K562 (cell line): ENCODE measurements around the gene HMCN1. TPM values are rescaled to one million over a fixed set of nuclear protein-coding genes. Genes with fewer than 3 reads are reported as not detected.

Experiments
- ATAC-seq: fragments of 200-7000 bp; cut with Tn5 transposase; 3 replicates; pipeline ENCODE4 v1.9.1; 2020; ENCODE audit warnings: moderate library complexity
- BruUV-seq: library from RNA; stranded (reverse); fragments of 400-500 nt; replicated peaks from 2 replicates; lab custom pipeline; 2021; lab: Mats Ljungman, UMichigan
- CTCF ChIA-PET: fragments of 300-600 bp; formaldehyde crosslinking; extraction: SDS; loops from one replicate; lab custom pipeline; 2021; ENCODE audit warnings: low intra/inter-chr PET ratio; lab: Yijun Ruan, JAX
- POLR2A ChIA-PET: fragments of 300-600, 350-650 bp; sonication (Branson Sonifier 250); formaldehyde crosslinking; extraction: SDS; loops from one replicate; lab custom pipeline; 2021; ENCODE audit warnings: antibody characterized with exemption, inconsistent platforms; lab: Yijun Ruan, JAX
- DNase-seq, 4 experiments: peaks; one replicate each; pipeline versions ENCODE4 v3.0.0 to v3.0.0-alpha.2; 2011 to 2018; ENCODE audit warnings: low spot score in 3 of 4, mixed read lengths in 3 of 4; ENCODE audit errors: extremely low read depth in 1 of 4
- FAIRE-seq: peaks from 2 replicates; lab custom pipeline; 2011; peaks lifted over from hg19 to GRCh38; lab: Jason Lieb, UNC
- H2AFZ ChIP-seq: 2 replicates; pipeline ENCODE4 v1.6.0; 2011; ENCODE audit warnings: low read depth, low read length, control low read depth, inconsistent platforms
- H3K27ac ChIP-seq: fragments of 200-600 bp; 3 replicates; pipeline ENCODE4 v1.8.0; 2011; ENCODE audit warnings: low read depth, mild to moderate bottlenecking, control low read depth, inconsistent platforms, low read length, moderate library complexity, mixed read lengths; ENCODE audit errors: extremely low read depth
- H3K27me3 ChIP-seq, 2 experiments: fragments of 300-600 bp in 1 of 2; 2 replicates in 1 of 2; 3 replicates in 1 of 2; pipeline versions ENCODE4 v1.6.0 to v1.8.0; 2011; ENCODE audit warnings: inconsistent platforms in 2 of 2, low read length in 2 of 2, mild to moderate bottlenecking in 1 of 2, mixed read lengths in 1 of 2, moderate library complexity in 1 of 2; ENCODE audit not compliant: control insufficient read depth in 2 of 2, insufficient read depth in 2 of 2
- H3K36me3 ChIP-seq: fragments of 300-600 bp; 3 replicates; pipeline ENCODE4 v1.8.0; 2011; ENCODE audit warnings: mild to moderate bottlenecking, low read length, inconsistent platforms; ENCODE audit not compliant: control insufficient read depth, insufficient read depth
- H3K4me1 ChIP-seq, 2 experiments: fragments of 200-600 bp in 1 of 2; replicated peaks in 1 of 2; 2 replicates in 1 of 2; 3 replicates in 1 of 2; pipeline versions ENCODE4 v1.5.1 to v1.8.0; 2011; ENCODE audit warnings: inconsistent platforms in 2 of 2, low read length in 2 of 2, mild to moderate bottlenecking in 1 of 2, mixed read lengths in 1 of 2, moderate library complexity in 1 of 2; ENCODE audit not compliant: control insufficient read depth in 2 of 2, insufficient read depth in 2 of 2
- H3K4me2 ChIP-seq: 2 replicates; pipeline ENCODE4 v1.6.1; 2011; ENCODE audit warnings: low read length, control low read depth, inconsistent platforms, mixed read lengths; ENCODE audit not compliant: insufficient read depth
- H3K4me3 ChIP-seq: fragments of 200-600 bp; sonication (generic), shearing (Covaris generic); 2 replicates; pipeline ENCODE4 v1.5.1; 2016; ENCODE audit warnings: control low read depth, inconsistent platforms
- H3K79me2 ChIP-seq: fragments of 200-600 bp; 3 replicates; pipeline ENCODE4 v1.8.0; 2011; ENCODE audit warnings: low read length, inconsistent platforms; ENCODE audit not compliant: control insufficient read depth, insufficient read depth
- H3K9ac ChIP-seq, 2 experiments: 2 replicates each; pipeline versions ENCODE4 v1.6.0 to v1.6.1; 2011; ENCODE audit warnings: low read depth in 2 of 2, low read length in 2 of 2, control low read depth in 1 of 2, inconsistent platforms in 1 of 2, mild to moderate bottlenecking in 1 of 2, mixed read lengths in 1 of 2; ENCODE audit not compliant: insufficient read depth in 1 of 2
- H3K9me1 ChIP-seq: one replicate; pipeline ENCODE4 v1.6.0; 2011; ENCODE audit warnings: inconsistent platforms, mild to moderate bottlenecking, low read length, moderate library complexity; ENCODE audit not compliant: control insufficient read depth, insufficient read depth
- H3K9me3 ChIP-seq: replicated peaks from 2 replicates; pipeline ENCODE4 v1.5.1; 2011; ENCODE audit warnings: low read depth, low read length, inconsistent platforms; ENCODE audit not compliant: control insufficient read depth, insufficient read depth
- H4K20me1 ChIP-seq: replicated peaks from 2 replicates; pipeline ENCODE4 v1.6.1; 2011; ENCODE audit warnings: low read length, inconsistent platforms, mixed read lengths; ENCODE audit not compliant: control insufficient read depth, insufficient read depth
- BHLHE40 ChIP-seq: IDR thresholded peaks from 2 replicates; pipeline ENCODE4 v1.6.1; 2011; ENCODE audit warnings: low read length, improper control_type of control experiment
- C11orf30 ChIP-seq: fragments of 450-650 bp; IDR thresholded peaks from 2 replicates; pipeline ENCODE4 v1.6.1; 2016; ENCODE audit warnings: low read depth, mild to moderate bottlenecking
- ILK ChIP-seq: fragments of 450-650 bp; IDR thresholded peaks from 2 replicates; pipeline ENCODE4 v1.6.1; 2016; ENCODE audit warnings: missing genetic modification characterization, low read depth, mild to moderate bottlenecking, missing compliant biosample characterization, moderate library complexity, borderline replicate concordance
- MAFG ChIP-seq: fragments of 450-650 bp; conservative IDR thresholded peaks from 2 replicates; pipeline ENCODE4 v1.6.1; 2016; ENCODE audit warnings: missing genetic modification characterization, missing compliant biosample characterization
- NFE2 ChIP-seq: IDR thresholded peaks from 2 replicates; pipeline ENCODE4 v1.6.1; 2014; ENCODE audit warnings: antibody characterized with exemption, low read depth
- NFE2L1 ChIP-seq: fragments of 450-650 bp; IDR thresholded peaks from 2 replicates; pipeline ENCODE4 v1.6.1; 2016; ENCODE audit warnings: missing genetic modification characterization, low read depth, mild to moderate bottlenecking, missing compliant biosample characterization, moderate library complexity, borderline replicate concordance
- PRPF4 ChIP-seq: fragments of 200-400 bp; formaldehyde crosslinking; IDR thresholded peaks from one replicate; pipeline ENCODE4 v1.6.1; 2017; ENCODE audit warnings: low read length, low read depth, mild to moderate bottlenecking; ENCODE audit not compliant: insufficient read depth, poor library complexity, severe bottlenecking
- SPI1 ChIP-seq: IDR thresholded peaks from 2 replicates; pipeline ENCODE4 v1.6.1; 2011; ENCODE audit warnings: low read depth, low read length, control low read depth, borderline replicate concordance
- ZNF316 ChIP-seq: fragments of 450-650 bp; IDR thresholded peaks from 2 replicates; pipeline ENCODE4 v1.6.1; 2016
- ZNF668 ChIP-seq: fragments of 250-450 bp; sonication (Bioruptor Pico); IDR thresholded peaks from 2 replicates; pipeline ENCODE4 v1.8.0; 2022; ENCODE audit warnings: mild to moderate bottlenecking, inconsistent platforms
- in situ Hi-C: fragments of 300-500 bp; cut with MboI; formaldehyde crosslinking; loops from 4 replicates; pipeline ENCODE4 v1.15.0; 2018; ENCODE audit warnings: inconsistent platforms, mixed read lengths
- intact Hi-C: fragments of 100-400 bp; cut with micrococcal nuclease; formaldehyde crosslinking; loops from 2 replicates; pipeline ENCODE4 v1.14.2; 2022
- polyA plus RNA-seq, 8 experiments: library from polyadenylated mRNA; depleted of rRNA in 4 of 8; stranded (reverse) in 5 of 8; unstranded in 3 of 8; fragments of >200 nt; fragmentation: Nextera tagmentation in 2 of 8; fragmentation: Illumina TruSeq in 1 of 8; extraction: Ambion mirVana in 2 of 8; extraction: Trizol in 1 of 8; gene quantifications; 2 replicates each; pipeline versions ENCODE4 v1.2.1 to v1.2.3, GENCODE V29; 2011 to 2014; ENCODE audit warnings: inconsistent platforms in 1 of 8, missing spikeins in 1 of 8
- total RNA-seq, 7 experiments: library from RNA; depleted of rRNA in 6 of 7; stranded (reverse); fragments of >200 nt in 6 of 7; fragmentation: Illumina TruSeq in 2 of 7; extraction: Trizol in 2 of 7; gene quantifications; 2 replicates each; pipeline versions ENCODE4 v1.2.1 to v1.2.3, GENCODE V29; 2011 to 2021; ENCODE audit warnings: low replicate concordance in 1 of 7
- TF ChIP-seq, protein P1 (sequence below), 2 experiments: fragments of 450-650 bp in 1 of 2; sonication (generic) in 1 of 2; formaldehyde crosslinking in 1 of 2; IDR thresholded peaks; 2 replicates each; pipeline versions ENCODE4 v1.7.1 to v1.9.0; 2016 to 2022; ENCODE audit warnings: inconsistent platforms in 1 of 2, mild to moderate bottlenecking in 1 of 2, missing genetic modification reagents in 1 of 2
- TF ChIP-seq, protein P2 (sequence below), 3 experiments: IDR thresholded peaks in 2 of 3; conservative IDR thresholded peaks in 1 of 3; 2 replicates each; pipeline ENCODE4 v1.5.1; 2011 to 2012; ENCODE audit warnings: low read length in 3 of 3, mild to moderate bottlenecking in 3 of 3, control low read depth in 2 of 3, improper control_type of control experiment in 1 of 3, inconsistent platforms in 1 of 3, low read depth in 1 of 3, mixed read lengths in 1 of 3, moderate library complexity in 1 of 3; ENCODE audit not compliant: insufficient read depth in 2 of 3

HMCN1 gene
- total and polyA plus RNA-seq, 9 of the 15 experiments (the other 6 are each of a cell fraction or from before 2014, with no cell fraction given), result 0.07 to 0.36 (median 0.21) TPM

DNA sequence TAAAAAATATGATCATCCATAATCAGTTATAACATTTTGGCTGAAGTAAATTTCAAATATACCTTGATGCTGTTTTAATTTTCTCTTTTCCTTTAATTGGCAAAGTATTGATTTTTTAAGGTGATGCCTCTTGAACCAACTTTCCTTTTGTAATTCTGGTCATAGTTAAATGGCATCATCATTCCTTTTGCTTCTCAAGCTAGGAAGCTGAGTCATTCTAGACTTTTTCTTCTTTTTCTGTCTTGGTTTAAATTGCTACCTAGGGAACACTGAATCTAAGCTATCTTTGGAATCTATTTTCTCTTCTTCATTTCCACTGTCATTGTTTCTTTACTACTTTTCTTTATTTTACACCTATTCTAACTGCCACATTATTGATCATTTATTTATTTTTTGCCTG, 162.7 kb downstream of the HMCN1 start:
- in situ Hi-C loops (no loop called here), intact Hi-C loops (no loop called here)
- H3K27ac ChIP-seq, result no peak overlapping the region
- no peaks in the 10 kb centered on the region for H3K9me1 ChIP-seq
- H3K4me1 ChIP-seq, result no peaks in the 10 kb centered on the region; a peak in 1 of 5 replicates
- FAIRE-seq (no peak), ATAC-seq (no peak), DNase-seq (no peak)
- H2AFZ ChIP-seq, result no peak overlapping the region
- H3K9me3 ChIP-seq, result no peaks in the 10 kb centered on the region
- TF ChIP-seq C11orf30 (peak; percentile 36), PRPF4 (no peak), ZNF316 (peak; percentile 40), ZNF668 (no peak), SPI1 (no peak), MAFG (0 out of 2 replicates have a peak, but pooled peaks have one; percentile 5), NFE2L1 (tag) (0 out of 2 replicates have a peak, but pooled peaks have one; percentile 20), BHLHE40 (no peak), ILK (tag) (no peak), NFE2 (0 out of 2 replicates have a peak, but pooled peaks have one; percentile 39)
- TF ChIP-seq, protein P1, sequence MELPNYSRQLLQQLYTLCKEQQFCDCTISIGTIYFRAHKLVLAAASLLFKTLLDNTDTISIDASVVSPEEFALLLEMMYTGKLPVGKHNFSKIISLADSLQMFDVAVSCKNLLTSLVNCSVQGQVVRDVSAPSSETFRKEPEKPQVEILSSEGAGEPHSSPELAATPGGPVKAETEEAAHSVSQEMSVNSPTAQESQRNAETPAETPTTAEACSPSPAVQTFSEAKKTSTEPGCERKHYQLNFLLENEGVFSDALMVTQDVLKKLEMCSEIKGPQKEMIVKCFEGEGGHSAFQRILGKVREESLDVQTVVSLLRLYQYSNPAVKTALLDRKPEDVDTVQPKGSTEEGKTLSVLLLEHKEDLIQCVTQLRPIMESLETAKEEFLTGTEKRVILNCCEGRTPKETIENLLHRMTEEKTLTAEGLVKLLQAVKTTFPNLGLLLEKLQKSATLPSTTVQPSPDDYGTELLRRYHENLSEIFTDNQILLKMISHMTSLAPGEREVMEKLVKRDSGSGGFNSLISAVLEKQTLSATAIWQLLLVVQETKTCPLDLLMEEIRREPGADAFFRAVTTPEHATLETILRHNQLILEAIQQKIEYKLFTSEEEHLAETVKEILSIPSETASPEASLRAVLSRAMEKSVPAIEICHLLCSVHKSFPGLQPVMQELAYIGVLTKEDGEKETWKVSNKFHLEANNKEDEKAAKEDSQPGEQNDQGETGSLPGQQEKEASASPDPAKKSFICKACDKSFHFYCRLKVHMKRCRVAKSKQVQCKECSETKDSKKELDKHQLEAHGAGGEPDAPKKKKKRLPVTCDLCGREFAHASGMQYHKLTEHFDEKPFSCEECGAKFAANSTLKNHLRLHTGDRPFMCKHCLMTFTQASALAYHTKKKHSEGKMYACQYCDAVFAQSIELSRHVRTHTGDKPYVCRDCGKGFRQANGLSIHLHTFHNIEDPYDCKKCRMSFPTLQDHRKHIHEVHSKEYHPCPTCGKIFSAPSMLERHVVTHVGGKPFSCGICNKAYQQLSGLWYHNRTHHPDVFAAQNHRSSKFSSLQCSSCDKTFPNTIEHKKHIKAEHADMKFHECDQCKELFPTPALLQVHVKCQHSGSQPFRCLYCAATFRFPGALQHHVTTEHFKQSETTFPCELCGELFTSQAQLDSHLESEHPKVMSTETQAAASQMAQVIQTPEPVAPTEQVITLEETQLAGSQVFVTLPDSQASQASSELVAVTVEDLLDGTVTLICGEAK (IDR thresholded peaks at IDR 0.05), result no peak
- TF ChIP-seq, protein P1 (CRISPR knock-in tag; IDR thresholded peaks at IDR 0.05), result no peak
- TF ChIP-seq, protein P2, sequence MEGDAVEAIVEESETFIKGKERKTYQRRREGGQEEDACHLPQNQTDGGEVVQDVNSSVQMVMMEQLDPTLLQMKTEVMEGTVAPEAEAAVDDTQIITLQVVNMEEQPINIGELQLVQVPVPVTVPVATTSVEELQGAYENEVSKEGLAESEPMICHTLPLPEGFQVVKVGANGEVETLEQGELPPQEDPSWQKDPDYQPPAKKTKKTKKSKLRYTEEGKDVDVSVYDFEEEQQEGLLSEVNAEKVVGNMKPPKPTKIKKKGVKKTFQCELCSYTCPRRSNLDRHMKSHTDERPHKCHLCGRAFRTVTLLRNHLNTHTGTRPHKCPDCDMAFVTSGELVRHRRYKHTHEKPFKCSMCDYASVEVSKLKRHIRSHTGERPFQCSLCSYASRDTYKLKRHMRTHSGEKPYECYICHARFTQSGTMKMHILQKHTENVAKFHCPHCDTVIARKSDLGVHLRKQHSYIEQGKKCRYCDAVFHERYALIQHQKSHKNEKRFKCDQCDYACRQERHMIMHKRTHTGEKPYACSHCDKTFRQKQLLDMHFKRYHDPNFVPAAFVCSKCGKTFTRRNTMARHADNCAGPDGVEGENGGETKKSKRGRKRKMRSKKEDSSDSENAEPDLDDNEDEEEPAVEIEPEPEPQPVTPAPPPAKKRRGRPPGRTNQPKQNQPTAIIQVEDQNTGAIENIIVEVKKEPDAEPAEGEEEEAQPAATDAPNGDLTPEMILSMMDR (IDR thresholded peaks at IDR 0.05 in 2 of 3, conservative IDR thresholded peaks at IDR 0.05 in 1 of 3; ENCODE audit: insufficient read depth in 2 of 3, low read depth in 1 of 3, low read length in 3 of 3), result no peak
- H3K27me3 ChIP-seq, result no peaks in the 10 kb centered on the region
- no peak overlapping the region for H3K4me3 ChIP-seq
- BruUV-seq, result no TSS peak
- H4K20me1 ChIP-seq, result no peaks in the 10 kb centered on the region
- H3K9ac ChIP-seq, result no peak overlapping the region
- POLR2A ChIA-PET, result no interaction called here
- H3K36me3 ChIP-seq, result no peaks in the 10 kb centered on the region
- no peak overlapping the region for H3K4me2 ChIP-seq
- no peaks in the 10 kb centered on the region for H3K79me2 ChIP-seq
- CTCF ChIA-PET, result no interaction called here
